Ovary (tissue), 3 donors: Measurements from ENCODE around the gene TRAM2.

Experiments used
- CTCF ChIP-seq, 3 donors: fragments of 450-650 bp in 2 of 3; fragments of 200-600 bp in 1 of 3; IDR thresholded peaks; one replicate each; pipeline versions ENCODE4 v1.5.1 to v1.8.0; 2016 to 2022; ENCODE audit warnings: antibody characterized with exemption in 3 of 3, mild to moderate bottlenecking in 1 of 3
- EP300 ChIP-seq: sonication (generic); formaldehyde crosslinking; IDR thresholded peaks from one replicate; pipeline ENCODE4 v1.6.1; 2017; ENCODE audit warnings: antibody characterized with exemption
- donor health status: DM: no; HTN: no; CAD: no.

GRCh38 chr6:52548999-52549398 is 27.9 kb downstream of the TRAM2 start:
- TF ChIP-seq EP300 (no peak), CTCF (IDR thresholded peaks at IDR 0.05) (no peak)
